IMR-90 (cell line): ENCODE results near the gene COL19A1. TPM values are rescaled to one million over a fixed set of nuclear protein-coding genes. Genes with fewer than 3 reads are reported as not detected.

Experiments used
- ATAC-seq: fragments of 200-7000 bp; cut with Tn5 transposase; 2 replicates; pipeline ENCODE4 v1.9.1; 2020; ENCODE audit warnings: low read depth, mild to moderate bottlenecking, moderate library complexity
- BruUV-seq: library from RNA; stranded (reverse); fragments of 400-500 nt; replicated peaks from 2 replicates; lab custom pipeline; 2021; lab: Mats Ljungman, UMichigan
- CTCF ChIA-PET: fragments of 300-600 bp; formaldehyde crosslinking; extraction: SDS; loops from one replicate; lab custom pipeline; 2021; ENCODE audit warnings: antibody characterized with exemption; lab: Yijun Ruan, JAX
- POLR2A ChIA-PET: fragments of 300-600 bp; sonication (Branson Sonifier 250); formaldehyde crosslinking; loops from one replicate; lab custom pipeline; 2022; ENCODE audit warnings: antibody characterized with exemption; ENCODE audit not compliant: unreplicated experiment; lab: Charles Lee
- DNase-seq: peaks from one replicate; pipeline ENCODE4 v3.0.0; 2013
- H2AFZ ChIP-seq: replicated peaks from 2 replicates; pipeline ENCODE3; 2013; ENCODE audit warnings: low read length, mild to moderate bottlenecking; ENCODE audit not compliant: poor library complexity
- H2AK5ac ChIP-seq: 2 replicates; pipeline ENCODE4 v1.6.1; 2013; ENCODE audit warnings: low read depth, low read length, inconsistent platforms
- H2AK9ac ChIP-seq: replicated peaks from 2 replicates; pipeline ENCODE3; 2013; ENCODE audit warnings: mild to moderate bottlenecking, low read depth, low read length, moderate library complexity; ENCODE audit not compliant: poor library complexity
- H2BK120ac ChIP-seq: 2 replicates; pipeline ENCODE4 v1.6.1; 2013; ENCODE audit warnings: low read depth, low read length, inconsistent platforms
- H2BK15ac ChIP-seq: 3 replicates; pipeline ENCODE4 v1.6.1; 2013; ENCODE audit warnings: low read depth, low read length, inconsistent platforms
- H2BK20ac ChIP-seq: 2 replicates; pipeline ENCODE4 v1.6.1; 2013; ENCODE audit warnings: low read depth, mild to moderate bottlenecking, inconsistent platforms, low read length, moderate library complexity
- H2BK5ac ChIP-seq: 2 replicates; pipeline ENCODE4 v1.6.1; 2013; ENCODE audit warnings: mild to moderate bottlenecking, low read depth, low read length, inconsistent platforms; ENCODE audit not compliant: poor library complexity, severe bottlenecking
- H3K14ac ChIP-seq: replicated peaks from 2 replicates; pipeline ENCODE4 v1.6.1; 2013; ENCODE audit warnings: low read depth, low read length, inconsistent platforms
- H3K18ac ChIP-seq: 2 replicates; pipeline ENCODE4 v1.6.1; 2013; ENCODE audit warnings: low read depth, low read length, control low read depth
- H3K23ac ChIP-seq: 2 replicates; pipeline ENCODE4 v1.6.1; 2013; ENCODE audit warnings: low read depth, low read length, inconsistent platforms
- H3K27ac ChIP-seq: 2 replicates; pipeline ENCODE4 v1.5.1; 2013; ENCODE audit warnings: mild to moderate bottlenecking, control low read depth, low read length; ENCODE audit not compliant: insufficient read depth
- H3K27me3 ChIP-seq: 2 replicates; pipeline ENCODE4 v1.6.1; 2013; ENCODE audit warnings: low read length; ENCODE audit not compliant: control insufficient read depth, insufficient read depth
- H3K36me3 ChIP-seq: 2 replicates; pipeline ENCODE4 v1.6.1; 2013; ENCODE audit warnings: low read length, mixed read lengths; ENCODE audit not compliant: control insufficient read depth, insufficient read depth
- H3K4ac ChIP-seq: 2 replicates; pipeline ENCODE4 v1.6.1; 2013; ENCODE audit warnings: low read depth, low read length, inconsistent platforms
- H3K4me1 ChIP-seq: 2 replicates; pipeline ENCODE4 v1.6.1; 2013; ENCODE audit warnings: low read length, mixed read lengths; ENCODE audit not compliant: control insufficient read depth, insufficient read depth
- H3K4me2 ChIP-seq: 2 replicates; pipeline ENCODE4 v1.6.1; 2013; ENCODE audit warnings: low read depth, mild to moderate bottlenecking, control low read depth, low read length, moderate library complexity
- H3K4me3 ChIP-seq: 2 replicates; pipeline ENCODE4 v1.5.1; 2013; ENCODE audit warnings: low read depth, mild to moderate bottlenecking, control low read depth, low read length, moderate library complexity; ENCODE audit not compliant: insufficient read depth
- H3K56ac ChIP-seq: 2 replicates; pipeline ENCODE4 v1.6.1; 2013; ENCODE audit warnings: low read length, inconsistent platforms; ENCODE audit not compliant: insufficient read depth; ENCODE audit errors: extremely low read depth
- H3K79me1 ChIP-seq, 2 experiments: 2 replicates each; pipeline ENCODE4 v1.6.1; 2013; ENCODE audit warnings: low read length in 2 of 2, inconsistent platforms in 1 of 2, low read depth in 1 of 2
- H3K9ac ChIP-seq: 2 replicates; pipeline ENCODE4 v1.6.1; 2013; ENCODE audit warnings: low read depth, low read length, control low read depth
- H3K9me1 ChIP-seq: 2 replicates; pipeline ENCODE4 v1.6.1; 2013; ENCODE audit warnings: low read length, inconsistent platforms; ENCODE audit not compliant: insufficient read depth
- H3K9me3 ChIP-seq: 2 replicates; pipeline ENCODE4 v1.6.1; 2013; ENCODE audit warnings: low read length; ENCODE audit not compliant: control insufficient read depth, insufficient read depth
- H4K20me1 ChIP-seq: 2 replicates; pipeline ENCODE4 v1.6.1; 2013; ENCODE audit warnings: low read length, inconsistent platforms; ENCODE audit not compliant: insufficient read depth
- H4K5ac ChIP-seq: 2 replicates; pipeline ENCODE4 v1.6.1; 2013; ENCODE audit warnings: mild to moderate bottlenecking, low read depth, low read length, control low read depth
- H4K8ac ChIP-seq, 2 experiments: 2 replicates each; pipeline ENCODE4 v1.6.1; 2013; ENCODE audit warnings: low read depth in 2 of 2, low read length in 2 of 2, control low read depth in 1 of 2, inconsistent platforms in 1 of 2
- H4K91ac ChIP-seq: 2 replicates; pipeline ENCODE4 v1.6.1; 2013; ENCODE audit warnings: low read depth, low read length, inconsistent platforms; ENCODE audit not compliant: insufficient read depth
- RCOR1 ChIP-seq: IDR thresholded peaks from 2 replicates; pipeline ENCODE4 v1.6.1; 2012; ENCODE audit warnings: mild to moderate bottlenecking, low read length, improper control_type of control experiment; ENCODE audit not compliant: insufficient replicate concordance
- WGBS, 2 experiments: methylation state at CpG; one replicate each; pipeline versions ENCODE4 v1.1.5 to v1.1.7; 2013; ENCODE audit warnings: missing lambda C conversion rate in 2 of 2; ENCODE audit not compliant: insufficient read length in 1 of 2; ENCODE audit errors: extremely low coverage in 2 of 2; 5-methylcytosine and 5-hydroxymethylcytosine counted together
- dilution Hi-C: fragments of 300-500 bp; cut with HindIII; formaldehyde crosslinking; loops from one replicate; pipeline ENCODE4 v1.14.3; 2018; ENCODE audit warnings: low sequenced_read_pairs; ENCODE audit not compliant: unreplicated experiment
- in situ Hi-C: fragments of 300-500 bp; cut with MboI; formaldehyde crosslinking; loops from 3 replicates; pipeline ENCODE4 v1.14.3; 2019; ENCODE audit warnings: low sequenced_read_pairs, inconsistent platforms, mixed read lengths
- intact Hi-C: fragments of 100-400 bp; cut with micrococcal nuclease; formaldehyde crosslinking; loops from 2 replicates; pipeline ENCODE4 v1.10.0; 2022
- polyA plus RNA-seq, 3 experiments: library from polyadenylated mRNA; depleted of rRNA; stranded (reverse); fragments of >200 nt; gene quantifications; 2 replicates each; pipeline ENCODE4 v1.2.3, GENCODE V29; 2012; ENCODE audit warnings: low replicate concordance in 1 of 3
- total RNA-seq: library from RNA; depleted of rRNA; stranded (reverse); fragments of >200 nt; gene quantifications from 2 replicates; pipeline ENCODE4 v1.2.3, GENCODE V29; 2012

The COL19A1 gene
- total and polyA plus RNA-seq, 2 of the 4 experiments (the other 2 are of a cell fraction) = under 0.01 TPM; not detected in 1

GRCh38 chr6:70125602-70126001 lies 259.2 kb downstream of the COL19A1 start:
- Histone ChIP-seq H3K4ac (no peak overlapping the region), H3K9me1 (no peaks in the 10 kb centered on the region), H3K36me3 (no peaks in the 10 kb centered on the region), H4K20me1 (no peaks in the 10 kb centered on the region), H3K9me3 (no peaks in the 10 kb centered on the region), H4K8ac (no peak overlapping the region), H3K23ac (no peak overlapping the region), H4K91ac (no peak overlapping the region), H3K14ac (no peak overlapping the region), H2AK9ac (no peak overlapping the region), H3K4me2 (no peak overlapping the region), H2BK20ac (no peak overlapping the region), H2BK5ac (no peak overlapping the region), H4K5ac (no peak overlapping the region), H3K4me3 (no peak overlapping the region), H3K27me3 (no peaks in the 10 kb centered on the region), H3K9ac (no peak overlapping the region), H3K18ac (no peak overlapping the region), H3K56ac (no peak overlapping the region), H3K4me1 (no peaks in the 10 kb centered on the region), H3K27ac (no peak overlapping the region), H3K79me1 (no peaks in the 10 kb centered on the region), H2BK120ac (no peak overlapping the region), H2AK5ac (no peak overlapping the region), H2BK15ac (no peak overlapping the region), H2AFZ (no peak overlapping the region)
- dilution Hi-C loops (no loop called here), intact Hi-C loops (no loop called here), in situ Hi-C loops (no loop called here)
- no TSS peak for BruUV-seq
- ATAC-seq (no peak), DNase-seq (no peak)
- CTCF ChIA-PET = interaction anchor here (1.2 kb wide), 1 partner anchor 17 kb away, joined by 3 read pairs; no protein-coding TSS in a partner anchor
- no peak for TF ChIP-seq RCOR1
- no CpG with 5 or more reads among the region's 3 CpGs for WGBS, 2 experiments
- POLR2A ChIA-PET = no interaction called here
